Measurements from ENCODE around the gene NKAIN2. TPM values are rescaled to one million over a fixed set of nuclear protein-coding genes. Genes with fewer than 3 reads are reported as not detected.

Gene NKAIN2
- total RNA-seq, 3 donors from 2014 or later = 0.48 to 1.8 TPM; not detected in 1

DNA sequence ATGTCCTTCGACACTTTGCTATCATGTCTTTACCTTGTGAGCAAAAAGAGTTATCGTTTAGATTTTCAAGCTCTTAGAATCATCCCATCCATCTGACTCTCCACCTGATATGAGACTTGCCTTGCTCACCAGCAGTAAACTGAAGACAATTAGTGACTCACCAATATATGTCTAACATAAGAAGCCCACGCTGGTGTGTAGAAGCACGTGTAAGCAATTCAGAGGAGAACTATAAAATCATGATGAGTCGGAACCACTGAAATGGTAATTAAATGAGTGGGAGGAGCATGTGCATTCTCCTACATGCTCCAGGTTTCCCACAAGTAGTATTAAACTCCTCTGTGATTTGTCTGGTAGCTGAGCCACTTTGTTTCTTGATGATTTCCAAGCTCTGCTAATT lies 977.0 kb downstream of the NKAIN2 start:
- no peaks in the 10 kb centered on the region for H3K36me3 ChIP-seq
- H3K4me1 ChIP-seq = no peaks in the 10 kb centered on the region
- H3K27ac ChIP-seq = no peak overlapping the region
- H3K27me3 ChIP-seq = no peaks in the 10 kb centered on the region
- TF ChIP-seq POLR2A (IDR thresholded peaks at IDR 0.05) = no peak
- no peak for TF ChIP-seq POLR2AphosphoS5 (IDR thresholded peaks at IDR 0.05)
- TF ChIP-seq, protein P1, sequence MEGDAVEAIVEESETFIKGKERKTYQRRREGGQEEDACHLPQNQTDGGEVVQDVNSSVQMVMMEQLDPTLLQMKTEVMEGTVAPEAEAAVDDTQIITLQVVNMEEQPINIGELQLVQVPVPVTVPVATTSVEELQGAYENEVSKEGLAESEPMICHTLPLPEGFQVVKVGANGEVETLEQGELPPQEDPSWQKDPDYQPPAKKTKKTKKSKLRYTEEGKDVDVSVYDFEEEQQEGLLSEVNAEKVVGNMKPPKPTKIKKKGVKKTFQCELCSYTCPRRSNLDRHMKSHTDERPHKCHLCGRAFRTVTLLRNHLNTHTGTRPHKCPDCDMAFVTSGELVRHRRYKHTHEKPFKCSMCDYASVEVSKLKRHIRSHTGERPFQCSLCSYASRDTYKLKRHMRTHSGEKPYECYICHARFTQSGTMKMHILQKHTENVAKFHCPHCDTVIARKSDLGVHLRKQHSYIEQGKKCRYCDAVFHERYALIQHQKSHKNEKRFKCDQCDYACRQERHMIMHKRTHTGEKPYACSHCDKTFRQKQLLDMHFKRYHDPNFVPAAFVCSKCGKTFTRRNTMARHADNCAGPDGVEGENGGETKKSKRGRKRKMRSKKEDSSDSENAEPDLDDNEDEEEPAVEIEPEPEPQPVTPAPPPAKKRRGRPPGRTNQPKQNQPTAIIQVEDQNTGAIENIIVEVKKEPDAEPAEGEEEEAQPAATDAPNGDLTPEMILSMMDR (IDR thresholded peaks at IDR 0.05) = no peak
- H3K9me3 ChIP-seq = no peaks in the 10 kb centered on the region
- no peak overlapping the region for H3K4me3 ChIP-seq
- intact Hi-C loops (cut with DNase I; ENCODE audit: low total_unique reads) = no loop called here
- DNase-seq (ENCODE audit: low spot score in 2 of 2) = no peak

DNA sequence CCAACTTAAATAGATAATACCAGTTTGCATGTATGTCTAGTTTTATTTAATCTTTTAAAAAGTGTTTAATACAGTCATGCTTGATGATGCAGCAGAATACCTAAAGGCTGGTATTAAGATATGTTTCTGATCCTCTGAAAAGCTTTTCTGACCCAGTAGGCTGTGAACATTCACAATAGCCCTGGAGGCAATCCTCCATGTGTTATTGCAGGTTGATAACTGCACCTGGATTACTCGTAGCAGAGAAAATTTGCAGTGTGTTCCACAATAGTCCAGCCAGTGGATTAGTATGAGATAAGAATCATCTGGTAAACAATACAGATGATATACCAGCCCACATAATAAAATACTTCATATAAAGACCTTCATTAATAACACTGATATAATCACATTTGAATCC lies 979.7 kb downstream of the NKAIN2 start:
- Histone ChIP-seq H3K27ac (no peak overlapping the region), H3K36me3 (no peaks in the 10 kb centered on the region), H3K27me3 (no peaks in the 10 kb centered on the region), H3K4me1 (no peaks in the 10 kb centered on the region), H3K4me3 (no peak overlapping the region), H3K9me3 (no peaks in the 10 kb centered on the region)
- no peak for TF ChIP-seq POLR2A (IDR thresholded peaks at IDR 0.05)
- TF ChIP-seq, protein P1 (IDR thresholded peaks at IDR 0.05) = no peak
- no peak for TF ChIP-seq POLR2AphosphoS5 (IDR thresholded peaks at IDR 0.05)
- intact Hi-C loops (cut with DNase I; ENCODE audit: low total_unique reads) = no loop called here
- no peak for DNase-seq (ENCODE audit: low spot score in 2 of 2)

DNA sequence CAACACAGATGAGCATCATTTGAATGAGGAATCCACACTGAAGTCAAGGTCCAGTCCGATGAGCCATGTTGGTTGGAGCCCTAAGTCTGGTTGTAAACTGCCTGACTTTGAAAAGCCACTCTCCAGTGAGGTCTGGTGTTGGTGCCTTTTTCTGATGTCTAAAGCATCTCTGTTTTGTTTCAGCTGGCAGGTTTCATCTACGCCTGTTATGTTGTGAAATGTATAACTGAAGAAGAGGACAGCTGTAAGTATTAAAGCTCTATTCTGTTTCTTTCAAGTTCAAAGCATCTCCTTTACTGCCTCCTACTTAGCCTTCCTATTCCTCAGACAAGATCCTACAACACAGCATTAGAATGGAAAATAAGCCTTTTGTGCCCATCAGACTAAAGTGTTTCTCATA lies 987.5 kb downstream of the NKAIN2 start:
- H3K4me1 ChIP-seq = no peaks in the 10 kb centered on the region
- H3K36me3 ChIP-seq = no peaks in the 10 kb centered on the region
- TF ChIP-seq POLR2A (IDR thresholded peaks at IDR 0.05) (no peak), POLR2AphosphoS5 (IDR thresholded peaks at IDR 0.05) (no peak)
- TF ChIP-seq, protein P1 (IDR thresholded peaks at IDR 0.05) = no peak
- DNase-seq (ENCODE audit: low spot score in 2 of 2) = no peak
- no peak overlapping the region for H3K4me3 ChIP-seq
- H3K9me3 ChIP-seq = no peaks in the 10 kb centered on the region
- peak overlapping the region in 1 of 2 donors; percentile 7 for H3K27ac ChIP-seq
- intact Hi-C loops (cut with DNase I; ENCODE audit: low total_unique reads) = no loop called here
- H3K27me3 ChIP-seq = no peaks in the 10 kb centered on the region

DNA sequence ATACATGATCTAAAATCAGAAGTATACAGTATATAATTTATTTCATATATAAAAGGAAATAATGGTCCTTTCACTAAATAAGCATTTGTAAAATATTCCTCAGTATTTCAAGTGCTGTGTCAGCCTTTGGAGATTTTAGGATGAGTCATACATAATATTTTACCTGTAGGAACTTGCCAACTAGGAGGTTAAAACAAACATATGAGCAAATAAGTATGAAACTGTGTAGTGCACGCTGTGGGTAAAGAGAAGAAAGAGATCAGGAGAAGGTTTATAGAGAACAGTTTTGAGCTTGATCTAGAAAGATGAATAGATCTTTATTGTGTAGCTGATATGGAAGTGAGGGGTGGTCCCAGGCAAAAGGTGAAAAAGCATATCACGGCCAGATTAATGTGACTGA lies 988.7 kb downstream of the NKAIN2 start:
- DNase-seq (ENCODE audit: low spot score in 2 of 2) = no peak
- Histone ChIP-seq H3K4me3 (no peak overlapping the region), H3K9me3 (no peaks in the 10 kb centered on the region), H3K4me1 (no peaks in the 10 kb centered on the region), H3K27ac (no peak overlapping the region), H3K36me3 (no peaks in the 10 kb centered on the region), H3K27me3 (no peaks in the 10 kb centered on the region)
- TF ChIP-seq POLR2A (IDR thresholded peaks at IDR 0.05) (no peak), POLR2AphosphoS5 (IDR thresholded peaks at IDR 0.05) (no peak)
- TF ChIP-seq, protein P1 (IDR thresholded peaks at IDR 0.05) = no peak
- intact Hi-C loops (cut with DNase I; ENCODE audit: low total_unique reads) = no loop called here

DNA sequence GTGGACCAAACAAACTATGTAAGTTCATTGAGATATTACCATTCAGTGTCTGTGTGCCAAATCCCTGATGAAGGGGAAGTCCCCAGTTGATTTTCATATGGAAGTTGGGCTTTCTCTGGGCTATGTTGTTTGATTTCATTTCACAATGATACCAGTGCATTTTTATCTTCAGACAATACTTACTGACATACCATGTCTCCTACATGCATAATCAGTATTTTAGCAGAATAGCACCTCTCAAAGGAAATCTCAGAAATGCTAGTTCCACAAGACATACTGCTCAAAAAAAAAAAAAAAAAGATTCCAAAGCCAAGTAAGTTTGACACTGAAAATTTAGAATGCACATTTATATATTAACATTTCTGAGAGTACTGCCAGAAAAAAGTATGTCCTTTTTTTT lies 989.7 kb downstream of the NKAIN2 start:
- no peak overlapping the region for H3K27ac ChIP-seq
- no peak for TF ChIP-seq POLR2A (IDR thresholded peaks at IDR 0.05)
- no peak for DNase-seq (ENCODE audit: low spot score in 2 of 2)
- no peak overlapping the region for H3K4me3 ChIP-seq
- H3K4me1 ChIP-seq = no peaks in the 10 kb centered on the region
- no peaks in the 10 kb centered on the region for H3K27me3 ChIP-seq
- H3K9me3 ChIP-seq = no peaks in the 10 kb centered on the region
- intact Hi-C loops (cut with DNase I; ENCODE audit: low total_unique reads) = no loop called here
- H3K36me3 ChIP-seq = no peaks in the 10 kb centered on the region

Data from breast epithelium (tissue), 4 donors.